NCI-H1436 treated with DMSO at 0.1 percent for 48 hours (cell line): ENCODE data around the gene GALK1.
A peak's percentile ranks its signal among the peaks of the same experiment; 100 is the strongest.
"Not testable (repeated sequence)": the region's sequence is repeated elsewhere in the genome, so short reads cannot be mapped to it uniquely, and the experiment has no call there.

Experiments
- DNase-seq: peaks from one replicate; lab custom pipeline; 2025; lab: John Stamatoyannopoulos, UW

GALK1 gene

DNA sequence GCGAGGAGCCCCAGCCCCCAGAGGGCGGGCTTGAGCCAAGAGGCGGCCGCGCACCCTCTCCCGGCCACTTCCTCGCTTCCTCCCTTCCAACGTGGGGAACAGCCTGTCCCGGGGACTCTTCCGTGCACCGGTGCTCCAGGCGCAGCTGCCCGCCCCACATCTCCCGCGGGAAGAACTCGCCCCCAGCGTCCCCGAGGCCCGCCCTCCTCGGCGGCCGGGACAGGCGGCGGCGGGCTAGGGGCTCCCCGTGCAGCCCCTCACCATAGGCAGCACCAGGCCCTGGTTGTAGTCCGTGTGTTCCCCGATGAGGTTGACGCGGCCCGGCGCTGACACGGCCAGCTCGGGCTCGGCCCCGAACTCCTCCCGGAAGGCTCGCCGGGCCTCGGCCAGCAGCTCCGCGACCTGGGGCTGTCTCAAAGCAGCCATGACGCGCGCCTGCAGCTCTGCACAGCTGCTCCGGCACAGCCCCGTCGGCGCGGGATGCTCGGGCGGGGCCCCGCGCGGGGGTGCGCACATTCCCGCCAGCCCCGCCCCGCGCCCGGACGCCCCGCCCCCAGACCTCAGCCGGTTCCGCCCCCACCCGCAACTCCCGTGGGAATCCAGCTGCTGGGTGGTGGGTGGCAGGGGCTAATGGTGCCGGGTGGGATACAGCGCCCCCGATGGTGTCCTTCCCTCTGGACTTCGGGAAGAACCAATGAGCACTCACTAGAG, at the start of gene GALK1:
TSS of gene GALK1 (minus strand) at position 482 of the 711 bp plus-strand sequence. CDS start at position 426, 56 bp downstream.
- DNase-seq = no peak

DNA sequence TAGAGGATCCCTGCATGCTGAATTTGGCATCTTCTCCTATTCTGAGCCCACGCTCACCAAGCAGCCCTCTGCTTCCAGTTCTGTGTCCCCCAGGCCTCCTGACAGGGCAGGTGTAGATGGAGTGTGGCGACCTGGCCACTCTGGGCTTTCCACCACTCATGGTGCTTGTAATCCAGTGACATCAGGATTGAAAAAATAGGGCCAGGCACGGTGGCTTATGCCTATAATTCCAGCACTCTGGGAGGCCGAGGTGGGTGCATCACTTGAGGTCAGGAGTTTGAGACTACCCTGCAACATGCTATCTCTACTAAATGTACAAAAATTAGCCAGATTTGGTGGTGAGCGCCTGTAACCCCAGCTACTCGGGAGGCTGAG, 49.0 kb upstream of the GALK1 start:
- no peak for DNase-seq

DNA sequence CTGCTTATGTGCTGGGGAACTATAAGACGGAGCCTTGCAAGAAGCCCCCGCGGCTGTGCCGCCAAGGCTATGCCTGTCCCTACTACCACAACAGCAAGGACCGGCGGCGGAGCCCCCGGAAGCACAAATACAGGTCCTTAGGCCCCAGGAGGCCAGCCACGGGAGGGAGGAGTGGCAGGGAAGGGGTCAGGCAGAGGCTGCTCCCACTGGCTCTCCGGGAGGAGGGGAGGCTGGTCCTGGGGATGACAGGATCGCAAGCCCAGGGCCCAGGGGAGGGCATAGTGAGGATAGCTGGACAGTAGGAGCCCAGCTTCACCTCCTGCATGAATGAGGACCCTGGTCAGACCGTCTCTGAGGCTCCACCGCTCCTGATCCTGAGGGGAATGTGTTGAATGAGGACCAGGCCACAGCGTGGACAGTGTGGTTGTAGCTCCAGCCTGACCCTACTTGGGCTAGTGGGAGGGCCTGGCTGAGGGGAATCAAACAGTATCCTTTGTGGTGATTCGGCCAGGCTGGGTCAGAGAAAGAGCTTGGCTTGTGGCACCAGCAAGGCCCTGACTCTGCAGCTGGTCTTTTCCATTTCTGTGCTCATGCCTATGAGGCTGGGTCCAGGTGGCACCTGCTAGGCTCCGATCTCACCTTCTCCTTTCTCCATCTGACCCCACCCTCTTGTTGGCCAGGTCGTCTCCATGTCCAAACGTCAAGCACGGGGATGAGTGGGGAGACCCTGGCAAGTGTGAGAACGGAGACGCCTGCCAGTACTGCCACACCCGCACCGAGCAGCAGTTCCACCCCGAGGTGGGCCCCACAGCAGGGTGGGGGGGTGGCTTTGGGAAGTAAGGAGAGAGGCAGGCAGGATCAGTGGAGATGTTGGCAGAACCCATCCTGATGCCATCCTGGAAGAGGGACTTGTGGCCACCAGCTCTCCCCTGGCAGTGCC, 48.4 kb upstream of the GALK1 start:
- no peak for DNase-seq

DNA sequence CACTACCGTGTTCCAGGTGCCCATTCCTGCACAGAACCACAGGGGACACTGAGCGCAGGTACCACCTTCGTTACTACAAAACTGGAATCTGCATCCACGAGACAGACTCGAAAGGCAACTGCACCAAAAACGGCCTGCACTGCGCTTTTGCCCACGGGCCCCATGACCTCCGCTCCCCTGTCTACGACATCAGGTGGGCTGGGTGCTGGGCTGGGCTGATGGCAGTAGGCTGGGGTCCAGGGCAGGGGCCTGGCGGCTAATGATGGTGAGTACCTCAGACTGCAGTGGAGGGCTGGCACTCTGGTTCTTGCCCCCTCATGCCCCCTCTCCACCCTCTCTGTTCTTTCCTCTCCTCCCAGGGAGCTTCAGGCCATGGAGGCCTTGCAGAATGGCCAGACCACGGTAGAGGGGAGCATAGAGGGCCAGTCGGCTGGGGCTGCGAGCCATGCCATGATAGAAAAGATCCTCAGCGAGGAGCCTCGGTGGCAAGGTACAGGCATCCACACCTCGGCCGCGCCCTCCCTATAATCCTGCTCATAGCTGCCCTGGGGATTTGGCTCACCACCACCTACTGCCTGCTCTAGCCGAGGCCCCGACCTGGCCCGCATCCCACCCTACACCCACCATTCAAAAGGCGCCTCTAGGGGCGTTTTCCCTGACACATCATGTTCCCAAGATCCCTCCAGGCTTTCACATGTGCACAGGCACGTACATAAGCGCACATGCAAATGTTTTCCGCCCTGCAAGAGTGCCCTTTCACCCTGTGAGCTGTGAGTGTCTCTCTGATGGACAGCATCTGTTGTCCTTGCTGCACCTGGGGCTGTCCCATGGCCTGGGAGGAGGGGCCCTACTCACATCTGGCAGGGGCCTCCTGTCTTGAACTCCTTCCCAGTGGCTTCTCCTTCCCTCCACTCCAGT, 47.4 kb upstream of the GALK1 start:
- DNase-seq = no peak

DNA sequence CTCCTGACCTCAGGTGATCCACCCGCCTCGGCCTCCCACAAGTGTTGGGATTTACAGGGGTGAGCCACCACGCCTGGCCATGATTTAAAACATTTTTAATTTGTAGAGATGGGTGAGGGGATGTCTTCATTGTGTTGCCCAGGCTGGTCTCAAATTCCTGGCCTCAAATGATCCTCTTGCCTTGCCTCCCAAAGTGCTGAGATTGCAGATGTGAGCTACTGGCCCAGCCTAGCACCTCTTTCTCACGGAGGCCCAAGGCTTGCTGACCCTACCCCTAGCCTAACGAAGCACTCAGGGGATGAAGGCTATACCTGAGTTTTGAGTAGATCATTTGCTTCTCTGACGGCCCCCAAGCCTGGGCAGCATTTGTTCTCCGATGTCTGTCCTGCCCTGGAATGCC, 46.2 kb upstream of the GALK1 start:
- DNase-seq = no peak

DNA sequence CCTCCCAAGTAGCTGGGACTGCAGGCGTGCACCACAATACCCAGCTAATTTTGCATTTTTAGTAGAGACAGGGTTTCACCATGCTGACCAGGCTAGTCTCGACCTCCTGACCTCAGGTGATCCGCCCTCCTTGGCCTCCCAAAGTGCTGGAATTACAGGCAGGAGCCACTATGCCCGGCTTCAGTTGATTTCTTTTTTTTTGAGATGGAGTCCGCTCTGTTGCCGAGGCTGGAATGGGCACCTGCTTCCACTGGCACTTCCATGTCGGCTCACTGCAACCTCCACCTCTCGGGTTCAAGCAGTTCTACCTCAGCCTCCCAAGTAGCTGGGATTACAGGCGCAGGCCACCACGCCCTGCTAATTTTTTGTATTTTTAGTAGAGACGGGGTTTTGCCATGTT, 45.8 kb upstream of the GALK1 start:
- DNase-seq = not testable (repeated sequence)

DNA sequence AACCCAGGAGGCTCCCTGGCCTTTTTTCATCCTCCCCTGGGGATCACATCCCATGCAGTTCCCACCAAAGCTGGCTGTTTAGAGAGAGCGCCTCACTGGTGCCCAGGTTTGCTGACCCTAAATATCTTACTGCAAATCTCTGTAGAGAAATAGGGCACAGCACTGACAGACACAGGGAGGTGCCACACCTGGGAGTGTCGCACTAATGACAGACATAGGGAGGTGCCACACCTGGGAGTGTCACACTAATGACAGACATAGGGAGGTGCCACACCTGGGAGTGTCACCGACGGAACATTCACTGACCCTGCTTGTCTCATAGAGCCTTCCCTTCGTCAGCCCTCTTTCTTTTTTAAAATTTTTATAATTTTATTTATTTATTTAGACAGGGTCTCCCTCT, 45.2 kb upstream of the GALK1 start:
- DNase-seq = no peak

DNA sequence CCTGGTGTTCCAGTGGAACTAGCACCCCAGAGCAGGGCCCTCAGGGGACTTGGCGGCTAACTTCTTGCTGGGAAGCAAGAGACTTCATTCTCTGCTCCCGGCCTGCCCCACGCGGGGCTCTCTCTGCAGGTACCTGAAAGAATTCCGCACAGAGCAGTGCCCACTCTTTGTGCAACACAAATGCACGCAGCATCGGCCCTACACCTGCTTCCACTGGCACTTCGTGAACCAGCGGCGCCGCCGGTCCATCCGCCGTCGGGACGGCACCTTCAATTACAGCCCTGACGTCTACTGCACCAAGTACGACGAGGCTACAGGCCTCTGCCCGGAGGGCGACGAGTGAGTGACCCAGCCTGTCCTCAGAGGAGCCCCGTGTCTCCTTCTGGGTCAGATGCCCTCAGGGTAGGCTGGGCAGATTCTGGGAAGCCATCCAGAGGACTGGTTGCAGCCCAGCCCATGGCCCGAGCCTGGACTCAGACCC, 44.7 kb upstream of the GALK1 start:
- DNase-seq = no peak

DNA sequence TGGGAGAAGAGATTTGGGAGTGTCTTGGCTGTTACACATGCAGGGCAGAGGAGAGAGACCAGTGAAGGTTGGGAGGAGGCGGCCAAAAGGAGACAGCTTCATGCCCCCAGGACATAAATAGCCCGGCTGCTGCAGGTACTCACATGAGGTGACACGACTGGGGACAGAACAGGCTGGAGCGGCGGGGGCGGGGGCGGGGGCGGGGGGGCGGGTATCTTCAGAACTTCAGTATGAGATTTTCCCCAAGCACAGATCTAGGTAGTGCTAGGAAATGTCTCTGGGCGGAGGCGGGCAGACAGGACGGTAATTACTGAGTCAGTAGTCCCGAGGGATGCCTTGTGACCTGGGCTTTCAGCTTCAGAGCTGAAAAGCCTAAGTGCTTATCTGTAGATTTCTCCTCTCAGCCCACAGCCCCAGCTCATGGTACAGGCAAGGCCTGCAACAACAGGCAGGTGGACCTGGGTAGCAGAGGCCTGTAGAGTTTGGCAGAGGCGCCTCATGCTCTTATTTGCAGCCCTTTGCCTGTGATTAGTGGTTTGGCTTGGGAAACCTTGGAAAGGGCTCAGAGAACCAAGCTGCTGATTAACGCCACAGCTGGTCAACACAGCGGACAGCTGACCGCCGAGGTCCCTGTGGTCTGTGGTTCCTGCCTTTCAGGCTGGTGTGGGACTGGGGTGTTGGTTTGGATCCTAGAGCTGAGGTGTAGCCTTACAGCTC, 44.1 kb upstream of the GALK1 start:
- peak; percentile 63 for DNase-seq

DNA sequence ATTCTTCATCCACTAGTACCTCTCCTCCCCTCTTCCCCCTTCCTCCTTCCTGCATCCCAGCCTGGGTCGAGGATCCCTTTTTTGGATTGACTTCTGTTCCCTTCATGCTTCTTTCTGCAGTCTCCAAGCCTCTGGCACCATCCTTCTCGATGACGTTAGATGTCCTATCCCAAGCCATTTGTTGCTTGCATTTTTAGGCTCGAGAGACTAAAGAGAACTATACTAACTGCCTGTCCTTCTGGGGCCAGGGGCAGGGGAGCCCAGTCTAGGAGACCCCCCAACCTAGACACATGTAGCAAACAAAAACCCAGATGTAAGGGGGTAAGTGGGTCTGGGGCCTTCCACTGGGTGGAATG, 43.5 kb upstream of the GALK1 start:
- DNase-seq = no peak

DNA sequence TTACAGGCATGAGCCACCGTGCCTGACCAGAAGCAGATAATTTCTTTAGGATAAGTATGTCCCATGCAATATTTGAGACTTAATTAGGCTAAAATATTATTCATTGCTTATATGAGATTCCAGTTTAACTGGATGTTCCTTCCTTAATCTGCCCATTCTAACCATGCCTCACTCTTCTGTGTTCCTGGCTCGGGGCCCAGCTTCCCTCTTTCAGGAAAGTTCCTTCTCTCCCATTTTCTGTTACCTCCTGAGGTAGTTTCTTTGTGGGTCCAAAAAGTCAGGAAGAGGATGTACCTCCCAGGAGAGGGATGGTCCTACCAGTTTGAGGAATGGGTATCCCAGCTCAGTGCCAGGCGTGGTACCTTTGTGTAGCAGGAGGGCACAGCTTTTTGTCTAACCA, 42.9 kb upstream of the GALK1 start:
- DNase-seq = no peak

DNA sequence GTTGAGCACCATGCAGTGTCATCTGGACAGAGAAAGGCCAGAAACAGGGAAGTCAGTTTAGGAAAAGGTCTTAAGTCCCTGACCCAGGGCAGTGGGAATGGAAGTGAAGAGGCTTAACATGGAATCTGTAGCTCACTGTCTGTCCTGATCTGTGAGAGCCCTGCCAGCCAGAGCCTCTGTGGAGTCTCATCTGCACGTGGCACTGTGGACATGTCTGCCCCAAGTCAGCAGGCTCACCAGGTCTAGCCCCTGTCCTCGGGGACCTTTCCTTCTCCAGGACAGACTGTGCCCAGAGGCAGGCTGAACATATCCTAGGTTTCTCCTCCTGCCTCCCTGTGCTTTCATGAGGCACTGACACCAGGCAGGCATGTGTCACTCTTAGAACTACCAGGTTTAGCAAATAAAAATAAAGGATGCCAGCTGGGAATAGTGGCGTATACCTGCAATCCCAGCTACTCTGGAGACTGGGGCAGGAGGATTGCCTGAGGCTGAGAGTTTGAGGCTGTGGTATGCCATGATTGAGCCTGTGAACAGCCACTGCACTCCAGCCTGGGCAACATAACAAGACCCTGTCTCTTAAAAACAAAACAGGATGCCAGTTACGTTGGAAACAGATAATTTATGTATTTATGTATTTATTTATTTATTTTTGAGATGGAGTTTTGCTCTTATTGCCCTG, 42.0 kb upstream of the GALK1 start:
- no peak for DNase-seq

DNA sequence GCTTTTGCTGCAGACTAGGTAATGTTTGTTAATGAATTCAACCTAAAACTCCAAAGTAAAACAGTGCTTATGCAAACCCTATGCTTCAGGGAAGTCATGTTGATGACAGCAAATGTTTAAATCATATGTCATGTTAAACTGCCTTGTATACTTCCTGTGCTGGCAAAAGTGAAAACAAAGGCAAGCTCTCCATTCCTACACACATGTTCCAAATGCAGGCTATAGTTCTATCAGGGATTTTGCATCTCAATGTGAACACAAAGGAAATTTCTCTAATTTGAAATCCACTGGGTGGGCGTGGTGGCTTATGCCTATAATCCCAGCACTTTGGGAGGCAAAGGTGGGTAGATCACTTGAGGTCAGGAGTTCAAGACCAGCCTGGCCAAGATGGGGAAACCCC, 38.9 kb upstream of the GALK1 start:
- no peak for DNase-seq

DNA sequence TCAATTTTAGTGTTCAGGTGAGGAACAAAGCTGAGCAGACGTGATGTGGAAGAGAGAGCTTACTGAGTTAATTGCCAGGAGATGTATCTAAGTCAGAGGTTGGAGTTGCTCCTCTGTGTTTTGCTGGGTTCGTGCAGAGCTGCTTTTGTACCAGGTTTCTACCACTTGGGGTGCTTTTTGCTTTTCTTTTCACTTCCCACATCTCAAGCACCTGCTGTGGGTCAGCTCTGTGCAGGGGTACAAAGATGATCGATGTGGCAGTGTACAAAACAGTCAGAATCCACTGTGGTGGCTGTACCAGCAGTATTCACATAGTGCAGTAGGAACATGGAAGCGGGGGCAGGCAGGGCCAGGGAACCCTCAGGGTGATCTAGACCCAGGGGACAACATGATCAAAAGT, 34.4 kb upstream of the GALK1 start:
- no peak for DNase-seq

DNA sequence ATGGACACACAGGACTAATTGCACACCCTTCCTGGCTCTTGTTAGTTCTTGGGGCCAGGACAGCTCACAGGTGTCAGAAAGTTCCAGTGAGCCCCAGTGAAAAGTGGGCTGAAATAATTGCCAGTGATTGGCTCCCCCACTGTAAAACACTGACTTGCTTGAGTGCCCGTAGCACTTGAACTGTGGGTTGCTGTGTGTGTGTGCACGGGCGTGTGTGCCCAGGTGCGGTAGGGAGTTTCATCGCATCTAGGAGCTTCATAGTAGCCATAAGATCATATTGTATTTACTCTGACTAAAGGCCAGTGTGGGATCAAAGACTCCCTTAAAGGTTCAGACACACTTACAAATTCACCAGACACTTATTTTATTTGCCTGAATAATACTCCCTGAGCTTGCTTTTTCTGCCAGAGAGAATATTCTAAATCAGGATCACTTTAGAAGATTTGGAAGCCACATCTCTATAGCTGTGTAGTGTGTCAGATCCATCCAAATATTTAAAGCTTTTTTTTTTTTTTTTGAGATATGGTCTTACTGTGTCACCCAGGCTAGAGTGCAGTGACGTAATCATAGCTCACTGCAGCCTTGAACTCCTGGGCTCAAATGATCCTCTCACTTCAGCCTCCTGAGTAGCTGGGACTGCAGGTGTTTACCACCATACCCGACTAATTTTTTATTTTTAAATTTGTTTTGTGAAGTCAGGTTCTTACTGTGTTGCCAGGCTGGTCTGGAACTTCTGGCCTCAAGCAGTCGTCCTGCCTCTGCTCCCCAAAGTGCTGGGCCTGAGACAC, 31.0 kb upstream of the GALK1 start:
- DNase-seq = no peak

DNA sequence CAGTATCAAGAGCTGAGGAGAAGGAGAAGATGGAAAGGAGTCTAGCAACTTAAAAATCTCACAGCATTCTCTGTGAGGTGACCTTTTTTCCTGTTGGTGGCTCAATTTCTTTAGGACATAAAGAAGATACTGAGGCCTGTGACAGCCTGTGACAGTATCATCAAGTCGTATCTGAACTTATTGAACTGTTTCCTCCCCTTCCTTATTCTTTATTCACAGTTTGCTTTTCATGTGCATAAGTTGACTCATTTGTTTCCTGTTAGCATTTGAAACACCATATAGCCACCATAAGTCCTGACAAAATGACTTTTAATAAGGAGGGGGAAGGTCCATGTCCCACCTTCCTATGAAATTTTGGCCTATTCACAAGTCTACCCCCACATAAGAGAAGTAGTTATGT, 28.5 kb upstream of the GALK1 start:
- DNase-seq = no peak

DNA sequence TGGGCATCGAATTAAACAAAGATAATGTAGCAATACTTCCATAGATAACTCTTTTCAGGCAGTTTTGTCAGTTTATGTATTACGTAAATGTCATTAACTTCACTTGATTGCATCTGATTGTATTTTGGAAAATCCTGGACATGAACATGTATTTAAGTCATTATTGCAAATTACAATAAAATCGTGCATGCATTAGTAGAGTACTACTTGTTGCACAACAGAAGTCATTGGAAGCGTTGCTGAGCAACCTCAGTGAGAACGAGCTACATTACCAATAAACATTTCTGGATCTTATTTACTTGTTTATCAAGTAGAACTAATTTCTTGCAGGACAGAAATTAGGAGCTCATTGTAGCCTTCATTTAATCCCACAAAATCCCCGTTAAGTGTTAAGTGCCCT, 26.3 kb upstream of the GALK1 start:
- no peak for DNase-seq

DNA sequence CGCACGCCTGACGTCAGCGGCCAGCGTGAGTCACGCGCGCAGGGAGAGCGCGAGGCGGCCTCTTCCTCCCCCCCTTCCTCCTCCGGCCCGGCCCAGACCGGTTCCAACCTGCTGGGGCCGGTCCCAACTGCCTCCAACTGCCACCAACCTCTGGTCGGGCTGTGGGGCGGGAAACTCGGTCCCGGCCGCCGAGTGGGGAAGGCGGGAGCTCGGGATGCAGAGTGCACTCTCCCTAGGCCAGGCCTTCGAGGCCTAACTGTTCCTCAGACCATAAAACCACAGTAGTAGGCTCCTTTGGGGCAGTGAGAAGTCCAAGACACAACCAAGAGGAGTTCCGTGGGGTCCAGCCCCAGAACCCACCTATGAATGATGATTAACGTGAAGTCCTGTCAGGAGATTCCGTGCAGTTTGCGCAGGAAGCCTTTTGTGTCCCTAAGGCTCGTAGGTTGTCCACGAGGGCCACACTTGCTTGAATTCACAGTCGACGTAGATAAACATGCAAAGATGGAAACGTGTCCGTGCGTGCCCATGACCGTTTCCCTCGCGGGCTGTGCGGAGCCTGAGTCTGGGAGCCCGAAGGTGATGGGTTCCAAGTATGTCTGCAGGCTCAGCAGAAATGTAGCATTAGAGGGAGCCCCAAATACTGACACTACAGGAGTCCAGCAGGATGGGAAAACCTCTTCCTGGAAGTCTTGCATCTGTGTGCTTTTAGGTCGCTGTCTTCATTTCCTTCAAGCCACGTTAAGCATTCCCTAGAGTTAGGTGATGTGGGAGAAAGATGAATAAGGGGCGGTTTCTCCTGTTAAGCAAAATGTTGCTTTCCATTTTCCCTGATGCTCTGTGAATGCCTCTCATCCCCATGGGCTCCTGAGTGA, 20.3 kb upstream of the GALK1 start:
- DNase-seq = no peak

DNA sequence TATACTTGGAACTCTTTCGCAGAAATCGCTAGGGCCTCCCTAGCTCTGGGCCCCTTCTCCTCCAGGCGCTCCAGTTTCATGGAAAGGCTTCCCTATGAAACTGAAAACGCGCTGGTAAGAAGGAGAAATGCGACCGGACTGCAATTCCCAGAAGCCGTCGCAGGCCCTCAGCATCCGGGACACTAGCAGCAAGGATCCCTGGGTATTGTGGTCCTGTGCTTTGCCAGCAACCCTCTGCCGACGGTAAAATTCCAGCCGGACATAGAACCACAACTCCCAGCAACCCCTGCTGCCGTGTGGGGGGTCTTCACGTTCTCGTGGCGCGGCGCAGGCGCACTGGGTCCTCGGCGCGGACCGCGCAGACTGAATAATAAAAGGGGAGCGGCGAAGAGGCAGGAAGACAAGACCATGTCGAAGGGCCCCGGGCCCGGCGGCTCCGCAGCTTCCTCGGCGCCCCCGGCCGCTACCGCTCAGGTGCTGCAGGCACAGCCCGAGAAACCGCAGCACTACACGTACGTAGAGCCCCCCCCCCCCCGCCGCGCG, 19.6 kb upstream of the GALK1 start, which contains the start of gene UNK:
TSS of gene UNK (plus strand) at position 334 of the 543 bp plus-strand sequence. CDS start at position 409, 75 bp downstream.
- DNase-seq = peak; percentile 97
